ENCODE measurements around the gene PTPRF. TPM values are rescaled to one million over a fixed set of nuclear protein-coding genes. Genes with fewer than 3 reads are reported as not detected.

PTPRF gene
- polyA plus RNA-seq, 3 donors: not detected

DNA sequence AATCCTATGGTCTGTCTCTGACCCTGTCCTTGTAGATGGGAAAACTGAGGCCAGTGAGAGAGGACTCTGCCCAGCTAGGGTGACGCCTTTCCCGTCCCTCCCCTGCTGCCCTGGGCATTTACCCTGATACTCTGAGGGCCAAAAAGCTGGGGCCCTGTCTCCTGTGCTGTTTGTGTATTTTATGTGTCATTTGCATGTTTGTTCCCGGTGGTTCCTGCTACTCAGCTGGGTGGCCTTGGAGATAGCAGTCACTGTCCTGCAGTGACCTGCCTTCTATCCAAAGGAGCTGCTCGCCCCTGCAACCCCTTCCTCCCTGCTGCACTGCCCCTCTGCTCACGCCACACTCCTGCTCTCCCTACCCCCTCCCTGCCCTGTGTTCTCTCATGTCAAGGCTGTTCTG, 78.1 kb downstream of the PTPRF start:
- H3K9me3 Mint-ChIP-seq: peaks cover 0 to 1% (median 0%) of the 10 kb centered on the region in 7 donors
- no peak overlapping the region for H3K4me3 Mint-ChIP-seq
- TF ChIP-seq, protein P1, sequence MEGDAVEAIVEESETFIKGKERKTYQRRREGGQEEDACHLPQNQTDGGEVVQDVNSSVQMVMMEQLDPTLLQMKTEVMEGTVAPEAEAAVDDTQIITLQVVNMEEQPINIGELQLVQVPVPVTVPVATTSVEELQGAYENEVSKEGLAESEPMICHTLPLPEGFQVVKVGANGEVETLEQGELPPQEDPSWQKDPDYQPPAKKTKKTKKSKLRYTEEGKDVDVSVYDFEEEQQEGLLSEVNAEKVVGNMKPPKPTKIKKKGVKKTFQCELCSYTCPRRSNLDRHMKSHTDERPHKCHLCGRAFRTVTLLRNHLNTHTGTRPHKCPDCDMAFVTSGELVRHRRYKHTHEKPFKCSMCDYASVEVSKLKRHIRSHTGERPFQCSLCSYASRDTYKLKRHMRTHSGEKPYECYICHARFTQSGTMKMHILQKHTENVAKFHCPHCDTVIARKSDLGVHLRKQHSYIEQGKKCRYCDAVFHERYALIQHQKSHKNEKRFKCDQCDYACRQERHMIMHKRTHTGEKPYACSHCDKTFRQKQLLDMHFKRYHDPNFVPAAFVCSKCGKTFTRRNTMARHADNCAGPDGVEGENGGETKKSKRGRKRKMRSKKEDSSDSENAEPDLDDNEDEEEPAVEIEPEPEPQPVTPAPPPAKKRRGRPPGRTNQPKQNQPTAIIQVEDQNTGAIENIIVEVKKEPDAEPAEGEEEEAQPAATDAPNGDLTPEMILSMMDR (IDR thresholded peaks at IDR 0.05): no peak

DNA sequence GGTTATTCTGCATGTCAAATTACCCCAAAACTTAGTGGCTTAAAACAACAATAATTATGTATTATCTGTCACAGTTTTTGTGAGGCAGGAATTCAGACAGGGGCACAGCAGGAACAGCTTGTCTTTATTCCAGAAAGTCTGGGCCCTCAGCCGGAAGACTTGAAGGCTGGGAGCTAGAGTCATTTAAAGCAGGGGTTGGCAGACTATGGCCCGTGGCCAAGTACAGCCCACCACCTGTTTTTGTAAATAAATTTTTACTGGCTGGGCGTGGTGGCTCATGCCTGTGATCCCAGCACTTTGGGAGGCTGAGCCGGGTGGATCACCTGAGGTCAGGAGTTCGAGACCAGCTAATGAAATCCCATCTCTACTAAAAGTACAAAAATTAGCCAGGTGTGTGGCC, 79.7 kb downstream of the PTPRF start:
- Mint-ChIP-seq H3K36me3 (no peaks in the 10 kb centered on the region), H3K27ac (no peak overlapping the region), H3K4me1 (no peaks in the 10 kb centered on the region), H3K4me3 (no peak overlapping the region), H3K27me3 (ENCODE audit: low read depth in 3 of 3) (peaks cover 0 to 6% (median 4%) of the 10 kb centered on the region in 3 donors), H3K9me3 (peaks cover 0 to 1% (median 0%) of the 10 kb centered on the region in 7 donors)
- Histone ChIP-seq H3K9ac (ENCODE audit: insufficient read depth, low read length, poor library complexity, severe bottlenecking) (no peak overlapping the region), H3K4me2 (replicated peaks; ENCODE audit: extremely low read depth, low read length, poor library complexity, severe bottlenecking) (no peak overlapping the region), H3K79me2 (ENCODE audit: insufficient read depth, low read length) (no peaks in the 10 kb centered on the region), H3K9me3 (replicated peaks in 1 of 2; ENCODE audit: control insufficient read depth in 1 of 2, insufficient read depth in 1 of 2, low read length in 2 of 2) (no peaks in the 10 kb centered on the region), H3K27me3 (ENCODE audit: control insufficient read depth in 2 of 2, insufficient read depth in 2 of 2, low read length in 2 of 2) (no peaks in the 10 kb centered on the region), H3K4me3 (replicated peaks in 1 of 3; ENCODE audit: low read depth in 2 of 3, low read length in 3 of 3) (no peak overlapping the region), H3K27ac (ENCODE audit: low read depth in 1 of 2, low read length in 2 of 2) (no peak overlapping the region), H3K36me3 (replicated peaks in 1 of 2; ENCODE audit: control insufficient read depth in 1 of 2, insufficient read depth in 2 of 2, low read length in 2 of 2) (no peaks in the 10 kb centered on the region), H2AFZ (ENCODE audit: insufficient read depth, low read depth, low read length, poor library complexity, severe bottlenecking) (no peak overlapping the region), H4K20me1 (ENCODE audit: insufficient read depth, low read length) (no peaks in the 10 kb centered on the region), H3K4me1 (ENCODE audit: control insufficient read depth in 1 of 2, insufficient read depth in 2 of 2, low read length in 2 of 2) (no peaks in the 10 kb centered on the region)
- TF ChIP-seq, protein P1 (IDR thresholded peaks at IDR 0.05): no peak
- WGBS (ENCODE audit: insufficient coverage): 98% methylated on average over 4 of the region's 5 CpGs
- intact Hi-C loops (cut with micrococcal nuclease): no loop called here
- no peak for DNase-seq

More for the DNA sequence above, 78.1 kb downstream of the PTPRF start:
- Histone ChIP-seq H3K27ac (ENCODE audit: low read depth in 1 of 2, low read length in 2 of 2) (no peak overlapping the region), H3K4me3 (replicated peaks in 1 of 3; ENCODE audit: low read depth in 2 of 3, low read length in 3 of 3) (no peak overlapping the region), H3K27me3 (ENCODE audit: control insufficient read depth in 2 of 2, insufficient read depth in 2 of 2, low read length in 2 of 2) (no peaks in the 10 kb centered on the region), H3K9me3 (replicated peaks in 1 of 2; ENCODE audit: control insufficient read depth in 1 of 2, insufficient read depth in 1 of 2, low read length in 2 of 2) (no peaks in the 10 kb centered on the region), H3K79me2 (ENCODE audit: insufficient read depth, low read length) (no peaks in the 10 kb centered on the region), H3K36me3 (replicated peaks in 1 of 2; ENCODE audit: control insufficient read depth in 1 of 2, insufficient read depth in 2 of 2, low read length in 2 of 2) (no peaks in the 10 kb centered on the region), H2AFZ (ENCODE audit: insufficient read depth, low read depth, low read length, poor library complexity, severe bottlenecking) (no peak overlapping the region), H3K4me1 (ENCODE audit: control insufficient read depth in 1 of 2, insufficient read depth in 2 of 2, low read length in 2 of 2) (no peaks in the 10 kb centered on the region), H4K20me1 (ENCODE audit: insufficient read depth, low read length) (no peaks in the 10 kb centered on the region), H3K9ac (ENCODE audit: insufficient read depth, low read length, poor library complexity, severe bottlenecking) (no peak overlapping the region), H3K4me2 (replicated peaks; ENCODE audit: extremely low read depth, low read length, poor library complexity, severe bottlenecking) (no peak overlapping the region)
- WGBS (ENCODE audit: insufficient coverage): 100% methylated on average over 1 of the region's 5 CpGs
- intact Hi-C loops (cut with micrococcal nuclease): no loop called here
- Mint-ChIP-seq H3K4me1 (no peaks in the 10 kb centered on the region), H3K27ac (no peak overlapping the region), H3K27me3 (ENCODE audit: low read depth in 3 of 3) (peaks cover 0 to 6% (median 4%) of the 10 kb centered on the region in 3 donors), H3K36me3 (no peaks in the 10 kb centered on the region)
- DNase-seq: no peak
